Activated CD4-positive, alpha-beta T cell treated with anti-CD3 and anti-CD28 coated beads, Interleukin-2, amount 50 U/mL, for 1 hour (primary cell): ENCODE measurements around the gene KLF1.
"Not testable (repeated sequence)": the region's sequence is repeated elsewhere in the genome, so short reads cannot be mapped to it uniquely, and the experiment has no call there.

Source experiments
- DNase-seq: peaks from one replicate; pipeline ENCODE4 v3.0.0-alpha.2; 2020

KLF1 gene

DNA sequence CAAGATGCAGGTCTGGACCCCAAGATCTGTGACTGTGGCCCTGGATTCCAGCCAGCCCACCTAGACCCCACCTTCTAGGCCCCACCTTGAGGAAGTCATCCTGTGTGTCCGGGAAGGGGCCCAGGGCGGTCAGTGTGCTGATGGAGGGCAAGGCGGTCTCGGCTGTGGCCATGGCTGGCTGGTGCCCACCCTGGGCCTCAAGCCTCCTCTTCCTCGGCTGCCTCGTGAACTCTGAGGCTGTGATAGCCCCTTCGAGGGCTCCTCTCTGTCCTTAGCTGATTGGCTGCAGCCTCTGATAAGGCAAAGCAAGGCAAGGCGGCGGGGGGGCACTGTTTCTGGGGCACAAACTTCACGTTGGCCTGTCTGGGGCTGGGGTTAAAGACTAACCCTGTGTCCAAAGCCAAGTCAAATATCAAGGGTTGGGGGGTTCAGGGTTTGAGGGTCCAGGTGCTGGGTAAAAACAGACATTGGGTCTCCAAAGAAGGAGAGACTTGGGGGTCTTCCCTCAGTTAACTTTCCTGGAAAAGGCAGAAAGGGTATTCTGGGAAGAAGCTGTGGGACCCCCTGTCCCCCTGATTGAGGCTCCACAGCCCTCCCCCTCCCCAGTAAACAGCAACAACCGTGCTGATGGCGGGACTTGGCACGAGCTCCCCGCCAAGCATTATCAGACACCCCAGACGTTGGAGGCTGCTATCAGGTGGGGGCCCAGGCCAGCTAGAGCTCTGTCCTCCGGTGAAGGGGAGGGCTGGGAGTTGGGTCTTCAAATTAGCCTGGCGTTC, at the start of gene KLF1:
Gene KLF1 (minus strand): TSS at position 233 of the 779 bp plus-strand sequence. CDS start 61 bp downstream, at position 172.
- no peak for DNase-seq

DNA sequence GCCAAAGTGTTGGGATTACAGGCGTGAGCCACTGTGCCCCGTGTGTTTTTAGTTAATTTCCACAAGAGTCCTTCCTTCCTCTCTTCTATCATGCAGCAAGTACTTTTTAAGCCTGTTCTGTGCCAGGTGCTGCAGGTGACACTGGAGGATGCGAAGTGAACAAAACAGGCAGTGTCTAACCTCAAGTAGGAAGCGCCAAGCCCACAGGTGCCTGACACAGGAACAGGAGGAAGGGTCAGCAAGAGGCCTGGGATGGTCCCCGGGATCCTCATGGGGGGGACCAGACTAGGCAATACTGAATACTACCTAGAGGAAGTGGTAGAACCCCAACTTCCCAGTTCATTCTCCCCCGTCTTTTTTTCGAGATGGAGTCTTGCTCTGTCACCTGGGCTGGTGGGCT, 49.6 kb upstream of the KLF1 start:
- DNase-seq, result no peak

GRCh38 chr19:12935071-12935470, 48.1 kb upstream of the KLF1 start:
- no peak for DNase-seq

DNA sequence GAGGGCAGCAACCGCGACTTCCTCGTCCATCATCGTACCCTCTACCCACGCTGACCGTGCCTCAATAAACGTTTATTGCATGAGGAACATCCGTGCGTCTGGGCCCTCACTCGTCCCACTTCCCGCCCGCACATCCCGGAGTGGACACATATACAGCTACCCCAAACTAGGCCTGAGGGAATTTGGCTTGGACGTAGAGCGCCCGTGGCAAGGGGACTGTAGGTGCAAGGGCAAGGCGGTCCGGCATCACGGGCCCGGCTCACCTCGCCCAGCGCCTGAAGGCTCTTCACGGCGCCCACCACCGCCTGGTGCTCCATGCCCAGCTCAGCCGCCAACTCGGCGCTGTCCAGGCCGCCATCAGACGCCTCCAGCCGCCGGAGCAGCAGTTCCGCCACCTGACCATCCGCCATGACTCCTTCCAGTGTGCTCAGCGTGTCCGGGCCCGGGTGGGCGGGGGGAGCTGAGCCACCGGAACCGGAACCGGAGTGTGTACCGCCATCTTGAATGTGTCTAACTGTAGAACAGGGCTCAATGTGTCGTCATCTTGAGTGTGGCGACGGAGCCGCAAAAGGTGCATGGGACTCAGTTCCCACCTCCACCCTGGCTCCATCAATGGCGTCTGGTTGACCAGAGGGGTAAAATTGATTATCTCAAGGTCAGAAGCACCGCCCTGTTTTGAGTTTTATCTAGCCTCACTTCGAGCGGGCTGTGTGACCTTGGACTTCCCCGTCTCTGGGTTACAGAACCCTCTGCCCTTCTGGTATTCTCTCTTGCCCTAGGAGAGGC, 46.5 kb upstream of the KLF1 start, which contains the start of gene FARSA:
Gene FARSA (minus strand): TSS at position 425 of the 786 bp plus-strand sequence. CDS start 15 bp downstream, at position 410.
- DNase-seq, result peak; percentile 82

- DNase-seq, result no peak
Observed at GRCh38 chr19:12932392-12933286, 45.6 kb upstream of the KLF1 start.

GRCh38 chr19:12930002-12930645, 43.1 kb upstream of the KLF1 start:
- no peak for DNase-seq

DNA sequence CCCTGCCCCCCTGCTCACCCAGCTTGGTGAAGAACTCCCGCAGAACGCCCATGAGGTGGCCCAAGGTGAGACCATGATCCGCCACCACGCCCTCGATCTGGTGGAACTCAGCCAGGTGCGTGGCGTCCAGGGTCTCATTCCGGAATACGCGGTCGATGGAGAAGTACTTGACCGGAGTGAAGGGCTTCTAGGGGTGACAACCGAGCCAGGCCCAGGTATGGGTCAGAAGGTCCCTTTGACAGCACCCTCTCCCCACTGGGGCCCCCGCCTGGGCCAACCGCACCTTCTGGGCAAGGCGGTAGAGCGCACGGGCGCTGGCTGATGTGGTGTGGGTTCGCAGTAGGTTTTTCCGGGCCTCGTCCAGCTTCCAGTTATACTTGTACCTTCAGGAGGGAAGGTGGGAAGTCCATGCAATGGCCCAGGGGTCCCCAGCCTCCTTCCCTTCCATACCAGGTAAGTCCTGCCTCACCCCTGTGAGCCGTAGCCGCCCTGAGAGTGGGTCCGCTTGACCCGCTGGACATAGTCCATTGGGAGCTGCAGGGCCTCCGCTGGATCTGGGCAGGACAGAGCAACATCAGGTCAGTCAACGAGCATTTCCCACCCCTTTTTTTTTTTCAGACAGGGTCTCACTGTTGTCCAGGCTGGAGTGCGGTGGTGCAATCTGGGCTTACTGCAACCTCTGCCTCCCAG, 37.8 kb upstream of the KLF1 start:
- DNase-seq, result no peak

DNA sequence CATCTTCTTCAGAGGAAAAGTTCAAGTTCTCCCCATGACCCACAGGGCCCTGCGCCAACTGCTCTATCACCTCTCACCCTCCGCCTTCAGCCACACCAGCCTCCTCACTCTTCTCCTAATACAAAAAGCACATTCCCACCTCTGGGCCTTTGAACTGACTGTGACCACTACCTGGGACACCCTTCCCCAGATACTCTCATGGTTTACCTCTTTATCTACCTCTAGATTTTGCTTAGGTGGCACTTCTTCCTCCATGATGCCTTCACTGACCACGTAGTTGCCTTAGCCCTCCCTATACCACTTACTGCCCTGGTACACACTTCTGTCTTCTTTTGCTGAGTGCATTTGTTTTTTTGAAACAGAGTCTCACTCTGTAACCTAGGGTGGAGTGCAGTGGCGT, 36.0 kb upstream of the KLF1 start:
- no peak for DNase-seq

DNA sequence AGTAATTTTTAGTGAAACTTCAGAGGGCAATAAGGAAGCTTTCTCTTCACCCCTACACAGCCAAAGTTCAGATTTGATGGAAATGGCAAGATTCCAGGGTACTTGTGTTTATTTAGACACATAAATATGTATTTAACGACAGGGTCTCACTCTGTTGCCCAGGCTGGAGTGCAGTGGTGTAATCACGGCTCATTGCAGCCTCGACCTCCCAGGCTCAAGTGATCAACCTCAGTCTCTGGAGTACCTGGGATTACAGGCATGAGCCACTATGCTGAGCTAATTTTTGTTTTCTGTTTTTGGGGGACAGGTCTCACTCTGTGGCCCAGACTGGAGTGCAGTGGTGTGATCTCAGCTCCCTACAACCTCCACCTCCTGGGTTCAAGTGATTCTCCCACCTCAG, 34.0 kb upstream of the KLF1 start:
- DNase-seq, result no peak

DNA sequence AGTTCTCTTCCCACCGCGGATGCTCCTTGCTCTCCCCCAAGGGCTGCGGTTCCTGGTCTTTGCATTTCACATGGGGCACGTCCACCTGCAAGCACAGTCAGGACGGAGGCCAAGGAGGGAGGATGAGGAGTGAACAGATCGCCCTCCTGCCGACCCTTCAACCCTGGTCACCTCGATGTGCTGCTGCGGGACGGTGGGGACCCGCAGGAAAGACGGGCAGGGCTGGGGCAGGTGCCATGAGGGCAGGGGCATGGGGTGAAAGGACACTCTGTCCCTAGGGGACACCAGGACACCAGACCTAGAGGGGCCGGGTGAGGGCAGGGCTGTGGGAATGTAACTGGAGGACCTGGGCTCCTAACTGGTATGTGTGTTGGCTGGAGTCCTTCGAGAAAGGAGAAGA, 31.3 kb upstream of the KLF1 start:
- no peak for DNase-seq

GRCh38 chr19:12915860-12916259, 28.9 kb upstream of the KLF1 start:
- not testable (repeated sequence) for DNase-seq

DNA sequence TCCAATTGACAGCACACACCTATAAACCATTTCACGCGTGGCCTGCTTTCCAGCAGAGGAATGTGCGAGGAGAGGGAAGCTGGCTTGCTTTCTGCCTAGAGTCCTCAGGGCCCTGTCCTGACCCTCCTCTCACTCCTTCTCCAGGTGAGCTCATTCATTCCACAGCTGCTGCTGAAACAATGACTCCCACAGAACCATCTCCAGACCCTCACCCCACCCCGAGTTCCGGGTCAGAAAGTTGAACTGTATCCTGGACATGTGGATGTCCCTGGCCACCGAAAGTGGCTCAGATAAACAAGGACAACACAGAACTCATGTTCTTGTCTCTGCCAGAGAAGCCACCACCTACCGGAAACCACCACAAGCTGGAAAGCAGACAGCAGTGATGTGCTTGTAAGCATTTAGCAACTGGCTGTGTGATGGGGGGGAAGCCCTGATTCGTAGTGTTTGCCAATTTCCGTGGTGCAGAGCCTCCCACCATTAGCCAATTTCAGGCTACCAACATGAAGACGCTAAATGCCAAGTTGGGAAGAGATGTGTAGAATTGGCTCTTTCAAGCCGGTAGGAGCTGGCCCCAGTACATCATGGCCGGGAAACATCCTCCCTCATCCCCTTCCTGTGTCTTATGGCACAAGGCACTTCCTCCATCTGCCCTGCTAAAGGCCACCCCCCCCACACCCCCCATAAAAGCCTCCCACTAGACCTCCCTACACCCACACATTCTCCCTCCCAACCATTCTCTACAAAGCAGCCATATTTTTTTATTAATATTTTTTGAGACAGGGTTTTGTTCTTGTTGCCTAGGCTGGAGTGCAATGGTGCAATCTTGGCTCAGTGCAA, 27.1 kb upstream of the KLF1 start:
- DNase-seq, result peak; percentile 57

DNA sequence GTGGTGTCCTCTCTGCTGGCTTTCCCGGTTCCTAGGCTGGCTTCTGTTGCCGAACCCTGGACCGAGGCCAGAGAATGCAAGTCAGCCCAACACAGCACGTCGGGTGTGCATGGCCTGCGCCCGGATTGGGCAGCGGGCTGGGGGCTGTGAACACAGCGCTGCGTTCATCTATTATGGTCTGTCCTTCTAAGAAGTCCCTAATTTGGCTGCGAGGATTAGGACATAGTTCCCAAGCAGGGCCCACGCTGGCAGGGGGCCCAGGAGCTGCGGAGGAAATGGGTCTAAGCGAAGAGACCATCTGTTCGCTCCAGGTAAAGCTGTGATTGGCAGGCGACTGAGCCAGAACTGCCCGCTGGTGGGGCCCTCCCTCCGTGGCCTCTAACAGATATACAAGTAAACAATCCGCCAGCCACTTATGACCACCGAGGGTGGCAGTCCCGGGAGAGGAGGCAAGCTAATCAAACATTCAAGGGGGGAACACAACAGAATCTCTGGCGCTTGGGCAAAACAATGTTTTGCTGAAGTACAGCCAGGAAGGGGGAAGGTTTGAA, 26.1 kb upstream of the KLF1 start:
- no peak for DNase-seq

DNA sequence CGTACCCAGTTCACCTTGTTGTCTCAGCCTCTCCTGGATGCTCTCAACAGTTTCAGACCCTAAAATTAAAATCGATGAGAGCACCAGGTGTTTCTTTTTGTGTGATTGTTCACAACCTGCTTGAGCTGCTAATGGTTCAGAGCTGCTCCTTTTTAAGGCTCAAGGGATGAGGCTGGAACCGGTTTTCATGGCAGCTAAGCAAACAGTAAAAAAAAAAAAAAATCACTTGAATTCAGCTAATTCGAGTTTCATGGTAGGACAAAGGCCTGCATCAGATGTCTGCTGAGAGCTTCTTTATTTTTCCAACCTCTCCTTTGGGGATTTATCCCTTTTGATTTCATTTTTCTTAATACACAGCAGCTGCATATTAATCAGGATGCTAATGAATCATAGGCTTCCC, 25.6 kb upstream of the KLF1 start:
- DNase-seq, result no peak

DNA sequence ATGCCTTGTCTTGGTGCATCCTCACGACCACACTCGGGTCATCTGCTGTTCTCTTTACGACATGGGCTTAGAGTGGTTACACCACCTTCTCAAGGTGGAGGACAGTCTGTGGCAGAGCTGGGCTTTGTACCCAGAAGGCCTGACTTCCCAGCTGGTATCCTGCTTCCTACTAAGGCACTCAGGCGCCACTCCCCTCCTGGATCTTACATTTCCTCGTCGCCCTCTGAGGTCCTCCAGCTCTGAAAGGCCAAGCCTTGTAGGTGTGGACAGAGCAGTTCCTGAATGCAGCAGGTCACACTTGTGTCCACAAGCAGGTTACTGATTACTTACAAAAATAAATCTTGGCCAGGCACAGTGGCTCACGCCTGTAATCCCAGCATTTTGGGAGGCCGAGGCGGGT, 20.2 kb upstream of the KLF1 start:
- DNase-seq, result no peak

- no peak for DNase-seq
Observed at GRCh38 chr19:12899891-12900518, 13.0 kb upstream of the KLF1 start.

DNA sequence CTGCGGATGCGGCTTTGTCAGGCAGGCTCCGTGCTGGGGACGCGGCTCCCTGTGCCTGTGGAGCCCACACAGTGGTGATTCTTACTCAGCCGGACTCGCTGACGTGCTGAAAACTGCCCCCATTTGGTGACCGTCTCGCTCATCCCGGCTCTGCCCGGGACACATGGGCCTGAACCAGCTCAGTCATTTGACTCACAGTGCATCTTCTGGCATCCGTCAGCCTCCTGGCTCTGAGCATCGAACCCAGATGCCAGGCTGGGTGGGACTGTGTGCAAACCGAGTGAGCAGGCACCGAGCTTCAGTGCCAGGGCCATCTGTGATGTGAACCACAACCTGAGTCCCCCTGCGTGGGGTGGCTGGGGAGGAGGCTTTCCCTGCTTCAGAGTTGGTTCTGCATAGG, 9.5 kb upstream of the KLF1 start:
- no peak for DNase-seq

- no peak for DNase-seq
Observed at GRCh38 chr19:12893582-12893981, 6.6 kb upstream of the KLF1 start.

- DNase-seq, result no peak
Observed at GRCh38 chr19:12891553-12892021, 4.6 kb upstream of the KLF1 start.
